Adrenal gland (tissue), 5 donors: Measurements from ENCODE around the gene ST8SIA6.

Experiments
- POLR2A ChIP-seq, 2 donors: fragments of 450-650 bp; IDR thresholded peaks; one replicate each; pipeline ENCODE4 v1.6.1; 2017; ENCODE audit warnings: antibody characterized with exemption in 2 of 2, mild to moderate bottlenecking in 2 of 2, moderate library complexity in 1 of 2
- TF ChIP-seq, protein P1 (sequence below), 6 experiments: fragments of 450-650 bp in 4 of 6; fragments of 200-600 bp in 2 of 6; sonication (generic) in 1 of 6; IDR thresholded peaks; 1 replicate in 5 of 6; 2 replicates in 1 of 6; pipeline versions ENCODE4 v1.5.1 to v1.8.0; 2016 to 2021; ENCODE audit warnings: antibody characterized with exemption in 6 of 6, mild to moderate bottlenecking in 2 of 6, moderate library complexity in 1 of 6
- donor health status: DM: no; HTN: no; CAD: no.

DNA sequence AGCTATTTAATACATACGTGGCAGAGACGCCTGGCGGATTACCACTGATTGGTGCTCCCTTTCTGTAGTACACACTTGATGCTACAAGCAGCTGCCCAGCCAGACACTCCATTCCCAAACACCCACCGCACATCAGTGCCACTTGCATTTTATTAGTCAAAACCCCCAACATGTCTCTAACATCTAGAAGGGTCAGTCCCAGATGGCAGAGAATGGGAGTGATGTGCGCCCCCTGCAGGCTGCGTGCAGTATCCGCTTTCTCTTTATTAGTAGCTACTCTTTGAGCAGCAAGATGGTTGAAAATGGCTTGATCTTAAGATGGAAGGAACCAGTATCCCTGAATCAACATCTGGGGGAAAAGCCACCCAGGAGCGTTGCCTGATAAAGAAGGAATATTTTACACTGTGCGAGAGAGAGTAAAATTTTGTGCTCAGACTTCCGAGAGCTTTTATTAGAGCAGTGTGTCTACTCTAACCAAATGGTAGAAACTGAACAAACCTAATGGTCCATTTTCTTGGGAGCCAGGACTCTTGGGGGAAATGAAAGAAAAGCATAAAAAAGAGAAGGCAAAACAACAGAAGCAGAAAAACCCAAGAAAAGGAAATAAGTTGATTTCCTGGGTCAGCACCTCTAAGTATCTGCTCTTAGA lies 78.3 kb downstream of the ST8SIA6 start:
- TF ChIP-seq, protein P1, sequence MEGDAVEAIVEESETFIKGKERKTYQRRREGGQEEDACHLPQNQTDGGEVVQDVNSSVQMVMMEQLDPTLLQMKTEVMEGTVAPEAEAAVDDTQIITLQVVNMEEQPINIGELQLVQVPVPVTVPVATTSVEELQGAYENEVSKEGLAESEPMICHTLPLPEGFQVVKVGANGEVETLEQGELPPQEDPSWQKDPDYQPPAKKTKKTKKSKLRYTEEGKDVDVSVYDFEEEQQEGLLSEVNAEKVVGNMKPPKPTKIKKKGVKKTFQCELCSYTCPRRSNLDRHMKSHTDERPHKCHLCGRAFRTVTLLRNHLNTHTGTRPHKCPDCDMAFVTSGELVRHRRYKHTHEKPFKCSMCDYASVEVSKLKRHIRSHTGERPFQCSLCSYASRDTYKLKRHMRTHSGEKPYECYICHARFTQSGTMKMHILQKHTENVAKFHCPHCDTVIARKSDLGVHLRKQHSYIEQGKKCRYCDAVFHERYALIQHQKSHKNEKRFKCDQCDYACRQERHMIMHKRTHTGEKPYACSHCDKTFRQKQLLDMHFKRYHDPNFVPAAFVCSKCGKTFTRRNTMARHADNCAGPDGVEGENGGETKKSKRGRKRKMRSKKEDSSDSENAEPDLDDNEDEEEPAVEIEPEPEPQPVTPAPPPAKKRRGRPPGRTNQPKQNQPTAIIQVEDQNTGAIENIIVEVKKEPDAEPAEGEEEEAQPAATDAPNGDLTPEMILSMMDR (IDR thresholded peaks at IDR 0.05), result peak in 1 of 6 experiments; percentile 7
- no peak for TF ChIP-seq POLR2A (IDR thresholded peaks at IDR 0.05)
